PC-3 (cell line): ENCODE measurements around the gene TFDP1. TPM values are rescaled to one million over a fixed set of nuclear protein-coding genes. Genes with fewer than 3 reads are reported as not detected.

Experiments used
- ATAC-seq: fragments of 200-7000 bp; cut with Tn5 transposase; 2 replicates; pipeline ENCODE4 v1.9.1; 2020; ENCODE audit warnings: mild to moderate bottlenecking, moderate library complexity
- BruUV-seq: library from RNA; stranded (reverse); fragments of 400-500 nt; replicated peaks from 2 replicates; lab custom pipeline; 2021; lab: Mats Ljungman, UMichigan
- CTCF ChIA-PET: fragments of 300-600 bp; sonication (Branson Sonifier 250); formaldehyde crosslinking; loops from one replicate; lab custom pipeline; 2022; ENCODE audit warnings: antibody characterized with exemption; lab: Charles Lee
- POLR2A ChIA-PET: fragments of 300-600 bp; sonication (Branson Sonifier 250); formaldehyde crosslinking; loops from one replicate; lab custom pipeline; 2022; ENCODE audit warnings: antibody characterized with exemption; ENCODE audit not compliant: unreplicated experiment; lab: Charles Lee
- DNase-seq: peaks from one replicate; pipeline ENCODE4 v3.0.0-alpha.2; 2015
- H2AFZ ChIP-seq: fragments of 300-600 bp; sonication (generic); 2 replicates; pipeline ENCODE4 v1.6.0; 2016; ENCODE audit warnings: antibody characterized with exemption, low read length
- H3F3A ChIP-seq: fragments of 300-600 bp; sonication (generic); one replicate; pipeline ENCODE4 v1.6.0; 2017; ENCODE audit warnings: antibody characterized with exemption, low read length, control low read depth, mild to moderate bottlenecking; ENCODE audit not compliant: unreplicated experiment
- H3K27ac ChIP-seq: fragments of 300-600 bp; sonication (generic); 2 replicates; pipeline ENCODE4 v1.5.1; 2016; ENCODE audit warnings: mild to moderate bottlenecking, low read length
- H3K27me3 ChIP-seq: fragments of 300-600 bp; sonication (generic); 2 replicates; pipeline ENCODE4 v1.6.1; 2016; ENCODE audit warnings: low read length, mixed read lengths
- H3K36me3 ChIP-seq: fragments of 300-600 bp; sonication (generic); 2 replicates; pipeline ENCODE4 v1.6.1; 2016; ENCODE audit warnings: low read depth, mixed run types, low read length, mixed read lengths
- H3K4me1 ChIP-seq: fragments of 300-600 bp; sonication (generic); 2 replicates; pipeline ENCODE4 v1.5.1; 2016; ENCODE audit warnings: low read length; ENCODE audit not compliant: insufficient read depth
- H3K4me2 ChIP-seq: fragments of 300-600 bp; sonication (generic); 2 replicates; pipeline ENCODE4 v1.6.0; 2016; ENCODE audit warnings: low read length
- H3K4me3 ChIP-seq: fragments of 300-600 bp; sonication (generic); 2 replicates; pipeline ENCODE4 v1.5.1; 2016; ENCODE audit warnings: mild to moderate bottlenecking, low read length, mixed read lengths
- H3K79me2 ChIP-seq: fragments of 300-600 bp; sonication (generic); 2 replicates; pipeline ENCODE4 v1.6.1; 2017; ENCODE audit warnings: low read length, mixed read lengths
- H3K9ac ChIP-seq: fragments of 300-600 bp; sonication (generic); 2 replicates; pipeline ENCODE4 v1.6.0; 2016; ENCODE audit warnings: mild to moderate bottlenecking, low read length
- H3K9me2 ChIP-seq: fragments of 300-600 bp; sonication (generic); replicated peaks from 2 replicates; pipeline ENCODE4 v1.6.1; 2016; ENCODE audit warnings: mixed run types, low read length, mixed read lengths
- H3K9me3 ChIP-seq: fragments of 300-600 bp; sonication (generic); 2 replicates; pipeline ENCODE4 v1.6.1; 2016; ENCODE audit warnings: low read length, mixed read lengths
- H4K20me1 ChIP-seq: fragments of 300-600 bp; sonication (generic); 2 replicates; pipeline ENCODE4 v1.6.1; 2016; ENCODE audit warnings: low read length, mixed read lengths
- EZH2 ChIP-seq: fragments of 300-600 bp; sonication (generic); IDR thresholded peaks from one replicate; pipeline ENCODE4 v1.6.1; 2017; ENCODE audit warnings: antibody characterized with exemption, mild to moderate bottlenecking, low read length; ENCODE audit not compliant: unreplicated experiment
- EZH2phosphoT487 ChIP-seq: fragments of 300-600 bp; sonication (generic); IDR thresholded peaks from 2 replicates; pipeline ENCODE4 v1.6.1; 2018; ENCODE audit warnings: mild to moderate bottlenecking, antibody characterized with exemption, low read length, borderline replicate concordance
- intact Hi-C: fragments of 100-400 bp; cut with micrococcal nuclease; formaldehyde crosslinking; loops from 2 replicates; pipeline ENCODE4 v1.9.0; 2023
- total RNA-seq: library from RNA; depleted of rRNA; stranded (reverse); fragments of >200 nt; gene quantifications from 2 replicates; pipeline ENCODE4 v1.2.3, GENCODE V29; 2014
- TF ChIP-seq, protein P1 (sequence below): fragments of 300-600 bp; sonication (generic); conservative IDR thresholded peaks from 2 replicates; pipeline ENCODE4 v1.5.1; 2017; ENCODE audit warnings: antibody characterized with exemption, low read depth, mild to moderate bottlenecking, low read length

TFDP1 gene
- total RNA-seq, 1 experiment from 2014 or later, result 89.5 TPM

GRCh38 chr13:113545931-113546516 is 38.5 kb upstream of the TFDP1 start:
- H3K9me3 ChIP-seq, result no peaks in the 10 kb centered on the region
- H3F3A ChIP-seq, result no peaks in the 10 kb centered on the region
- H3K79me2 ChIP-seq, result no peaks in the 10 kb centered on the region
- TF ChIP-seq EZH2 (no peak), EZH2phosphoT487 (no peak)
- TF ChIP-seq, protein P1, sequence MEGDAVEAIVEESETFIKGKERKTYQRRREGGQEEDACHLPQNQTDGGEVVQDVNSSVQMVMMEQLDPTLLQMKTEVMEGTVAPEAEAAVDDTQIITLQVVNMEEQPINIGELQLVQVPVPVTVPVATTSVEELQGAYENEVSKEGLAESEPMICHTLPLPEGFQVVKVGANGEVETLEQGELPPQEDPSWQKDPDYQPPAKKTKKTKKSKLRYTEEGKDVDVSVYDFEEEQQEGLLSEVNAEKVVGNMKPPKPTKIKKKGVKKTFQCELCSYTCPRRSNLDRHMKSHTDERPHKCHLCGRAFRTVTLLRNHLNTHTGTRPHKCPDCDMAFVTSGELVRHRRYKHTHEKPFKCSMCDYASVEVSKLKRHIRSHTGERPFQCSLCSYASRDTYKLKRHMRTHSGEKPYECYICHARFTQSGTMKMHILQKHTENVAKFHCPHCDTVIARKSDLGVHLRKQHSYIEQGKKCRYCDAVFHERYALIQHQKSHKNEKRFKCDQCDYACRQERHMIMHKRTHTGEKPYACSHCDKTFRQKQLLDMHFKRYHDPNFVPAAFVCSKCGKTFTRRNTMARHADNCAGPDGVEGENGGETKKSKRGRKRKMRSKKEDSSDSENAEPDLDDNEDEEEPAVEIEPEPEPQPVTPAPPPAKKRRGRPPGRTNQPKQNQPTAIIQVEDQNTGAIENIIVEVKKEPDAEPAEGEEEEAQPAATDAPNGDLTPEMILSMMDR, result no peak
- H4K20me1 ChIP-seq, result no peaks in the 10 kb centered on the region
- no peak overlapping the region for H3K27ac ChIP-seq
- ChIA-PET POLR2A (no interaction called here), CTCF (no interaction called here)
- ATAC-seq (no peak), DNase-seq (no peak)
- H3K9me2 ChIP-seq, result no peaks in the 10 kb centered on the region
- H3K36me3 ChIP-seq, result no peaks in the 10 kb centered on the region
- H3K27me3 ChIP-seq, result no peaks in the 10 kb centered on the region
- BruUV-seq, result no TSS peak
- H3K4me3 ChIP-seq, result no peak overlapping the region
- no peak overlapping the region for H3K9ac ChIP-seq
- H3K4me2 ChIP-seq, result no peak overlapping the region
- H3K4me1 ChIP-seq, result no peaks in the 10 kb centered on the region
- H2AFZ ChIP-seq, result no peak overlapping the region
- intact Hi-C loops, result no loop called here

GRCh38 chr13:113546571-113547237 is 37.8 kb upstream of the TFDP1 start:
- DNase-seq (no peak), ATAC-seq (no peak)
- Histone ChIP-seq H3K36me3 (no peaks in the 10 kb centered on the region), H3K4me2 (no peak overlapping the region), H2AFZ (no peak overlapping the region), H4K20me1 (no peaks in the 10 kb centered on the region), H3F3A (no peaks in the 10 kb centered on the region), H3K27ac (no peak overlapping the region), H3K4me1 (no peaks in the 10 kb centered on the region), H3K9ac (no peak overlapping the region), H3K4me3 (no peak overlapping the region), H3K79me2 (no peaks in the 10 kb centered on the region), H3K9me2 (no peaks in the 10 kb centered on the region), H3K9me3 (no peaks in the 10 kb centered on the region), H3K27me3 (no peaks in the 10 kb centered on the region)
- intact Hi-C loops, result no loop called here
- no TSS peak for BruUV-seq
- TF ChIP-seq EZH2phosphoT487 (no peak), EZH2 (no peak)
- TF ChIP-seq, protein P1, result no peak
- CTCF ChIA-PET, result no interaction called here
- POLR2A ChIA-PET, result no interaction called here
